BE2C (cell line): ENCODE measurements around the gene TERB1.

Experiments used
- DNase-seq: peaks from one replicate; pipeline ENCODE4 v3.0.0-alpha.2; 2020
- H3K27me3 ChIP-seq: fragments of 250-450 bp; sonication (Bioruptor Pico); 2 replicates; pipeline ENCODE4 v1.5.1; 2020; ENCODE audit warnings: mild to moderate bottlenecking
- H3K36me3 ChIP-seq: fragments of 250-450 bp; sonication (Bioruptor Pico); 2 replicates; pipeline ENCODE4 v1.5.1; 2020; ENCODE audit warnings: mild to moderate bottlenecking
- H3K4me1 ChIP-seq: fragments of 250-450 bp; sonication (Bioruptor Pico); 2 replicates; pipeline ENCODE4 v1.5.1; 2020
- H3K4me3 ChIP-seq: 2 replicates; pipeline ENCODE4 v1.5.1; 2011; ENCODE audit warnings: low read depth, low read length
- H3K9me3 ChIP-seq: fragments of 250-450 bp; sonication (Bioruptor Pico); 2 replicates; pipeline ENCODE4 v1.5.1; 2020
- TF ChIP-seq, protein P1 (sequence below): IDR thresholded peaks from 2 replicates; pipeline ENCODE4 v1.5.1; 2012; ENCODE audit warnings: mild to moderate bottlenecking, low read depth, low read length

Gene TERB1

DNA sequence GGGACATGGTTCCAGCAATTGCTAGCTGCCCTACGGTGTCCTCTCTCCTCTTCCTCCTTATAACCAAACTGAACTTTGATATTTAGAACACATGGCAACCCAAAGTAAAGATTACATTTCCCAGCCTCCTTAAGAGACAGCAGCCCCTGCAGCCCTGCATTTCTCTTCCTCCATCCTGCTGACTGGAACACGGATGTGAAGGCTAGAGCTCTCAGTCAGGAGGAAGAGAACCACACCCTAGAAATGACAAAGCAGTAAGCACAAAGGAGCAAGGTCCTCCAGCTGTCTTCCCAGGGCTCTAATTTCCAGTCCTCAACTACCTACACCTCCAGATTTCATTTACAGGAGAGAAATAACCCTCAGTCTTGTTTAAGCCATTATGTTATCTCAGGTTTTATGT lies 60.9 kb downstream of the TERB1 start:
- TF ChIP-seq, protein P1, sequence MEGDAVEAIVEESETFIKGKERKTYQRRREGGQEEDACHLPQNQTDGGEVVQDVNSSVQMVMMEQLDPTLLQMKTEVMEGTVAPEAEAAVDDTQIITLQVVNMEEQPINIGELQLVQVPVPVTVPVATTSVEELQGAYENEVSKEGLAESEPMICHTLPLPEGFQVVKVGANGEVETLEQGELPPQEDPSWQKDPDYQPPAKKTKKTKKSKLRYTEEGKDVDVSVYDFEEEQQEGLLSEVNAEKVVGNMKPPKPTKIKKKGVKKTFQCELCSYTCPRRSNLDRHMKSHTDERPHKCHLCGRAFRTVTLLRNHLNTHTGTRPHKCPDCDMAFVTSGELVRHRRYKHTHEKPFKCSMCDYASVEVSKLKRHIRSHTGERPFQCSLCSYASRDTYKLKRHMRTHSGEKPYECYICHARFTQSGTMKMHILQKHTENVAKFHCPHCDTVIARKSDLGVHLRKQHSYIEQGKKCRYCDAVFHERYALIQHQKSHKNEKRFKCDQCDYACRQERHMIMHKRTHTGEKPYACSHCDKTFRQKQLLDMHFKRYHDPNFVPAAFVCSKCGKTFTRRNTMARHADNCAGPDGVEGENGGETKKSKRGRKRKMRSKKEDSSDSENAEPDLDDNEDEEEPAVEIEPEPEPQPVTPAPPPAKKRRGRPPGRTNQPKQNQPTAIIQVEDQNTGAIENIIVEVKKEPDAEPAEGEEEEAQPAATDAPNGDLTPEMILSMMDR = no peak
- Histone ChIP-seq H3K9me3 (no peaks in the 10 kb centered on the region), H3K4me3 (no peak overlapping the region), H3K27me3 (no peaks in the 10 kb centered on the region), H3K36me3 (peaks cover 90% of the 10 kb centered on the region), H3K4me1 (peaks cover 20% of the 10 kb centered on the region)
- DNase-seq = no peak

DNA sequence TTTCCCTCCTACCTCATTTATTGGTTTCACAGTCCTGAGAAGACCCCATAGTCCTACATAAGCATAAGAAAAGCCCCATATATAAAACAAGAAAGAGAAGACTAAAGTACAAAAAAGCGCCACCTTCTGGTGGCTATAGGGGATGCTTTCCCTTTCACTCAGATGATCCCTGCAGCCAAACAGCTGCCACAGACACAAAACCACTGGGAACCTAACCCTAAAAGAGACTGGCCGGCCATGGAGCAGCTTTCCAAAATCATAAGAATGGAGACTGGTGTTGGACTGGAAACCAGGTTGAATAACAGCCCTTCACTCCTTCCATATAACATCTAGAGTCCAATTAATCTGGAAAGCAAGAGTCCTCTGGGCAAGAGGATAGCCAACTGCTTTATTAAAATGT lies 61.4 kb downstream of the TERB1 start:
- Histone ChIP-seq H3K36me3 (peaks cover 90% of the 10 kb centered on the region), H3K4me3 (no peak overlapping the region), H3K27me3 (no peaks in the 10 kb centered on the region), H3K4me1 (peaks cover 20% of the 10 kb centered on the region), H3K9me3 (no peaks in the 10 kb centered on the region)
- TF ChIP-seq, protein P1 = peak; percentile 81
- DNase-seq = peak; percentile 52

DNA sequence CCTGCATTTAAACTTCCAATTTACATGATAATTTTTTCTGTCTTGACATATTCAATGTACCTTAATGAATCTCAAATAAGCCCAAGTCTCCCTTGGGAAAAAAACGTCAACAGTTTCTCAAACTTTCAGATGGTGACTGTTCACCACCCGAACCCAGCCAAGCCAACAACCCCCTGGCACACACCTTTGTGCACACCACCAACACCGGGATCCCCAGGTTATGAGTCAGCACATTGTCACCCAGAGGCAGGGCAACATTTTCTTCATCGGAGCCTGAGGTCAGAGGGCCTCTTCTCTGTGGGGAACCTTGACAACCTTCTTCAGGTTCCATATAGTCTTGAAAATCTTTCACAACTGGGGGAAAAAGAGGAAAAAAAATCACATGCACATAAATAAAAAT lies 65.5 kb downstream of the TERB1 start:
- H3K4me3 ChIP-seq = no peak overlapping the region
- TF ChIP-seq, protein P1 = no peak
- no peaks in the 10 kb centered on the region for H3K27me3 ChIP-seq
- DNase-seq = no peak
- H3K4me1 ChIP-seq = peaks cover 9% of the 10 kb centered on the region
- peaks cover 88% of the 10 kb centered on the region for H3K36me3 ChIP-seq
- no peaks in the 10 kb centered on the region for H3K9me3 ChIP-seq

DNA sequence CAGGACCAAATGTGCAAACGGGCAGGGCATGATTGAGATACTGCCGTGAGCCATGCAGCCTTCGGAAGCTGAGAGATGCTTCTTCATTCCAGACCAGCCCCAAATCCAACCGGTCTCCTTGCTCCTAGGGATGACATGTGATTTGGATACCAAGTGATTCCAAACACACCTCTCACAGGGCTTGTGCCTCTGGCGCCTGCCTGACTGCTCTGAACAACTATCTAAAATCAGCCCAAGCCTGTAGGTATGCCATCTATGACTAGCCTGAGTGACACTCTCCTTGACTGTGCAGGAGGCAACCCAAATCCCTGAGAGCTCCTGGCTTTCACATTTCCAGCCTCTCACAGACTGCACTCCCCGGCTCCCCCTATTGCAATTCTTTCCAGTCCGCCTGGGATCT lies 70.3 kb downstream of the TERB1 start:
- Histone ChIP-seq H3K36me3 (peaks cover 91% of the 10 kb centered on the region), H3K27me3 (no peaks in the 10 kb centered on the region), H3K4me3 (no peak overlapping the region), H3K4me1 (no peaks in the 10 kb centered on the region), H3K9me3 (no peaks in the 10 kb centered on the region)
- DNase-seq = no peak
- TF ChIP-seq, protein P1 = no peak

DNA sequence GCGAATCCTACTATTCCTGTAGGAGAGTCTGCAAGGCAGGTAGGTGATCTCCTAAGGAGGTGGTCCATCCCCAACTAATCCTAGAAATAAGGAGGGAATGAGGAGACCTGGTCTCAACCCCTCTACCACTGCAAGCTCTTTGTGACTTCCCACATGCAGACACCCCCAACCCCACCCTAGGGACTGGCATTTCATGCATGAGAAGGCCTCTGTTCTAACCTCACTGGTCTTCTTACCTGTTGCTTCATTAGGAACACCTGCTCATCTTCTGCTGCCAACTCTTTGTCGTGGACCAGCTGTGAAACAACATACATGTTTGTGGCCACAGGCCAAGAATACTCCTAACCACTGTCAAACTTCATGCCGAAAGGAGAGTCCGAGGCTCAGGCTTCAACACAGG lies 72.6 kb downstream of the TERB1 start:
- Histone ChIP-seq H3K36me3 (peaks cover 94% of the 10 kb centered on the region), H3K4me1 (no peaks in the 10 kb centered on the region)

DNA sequence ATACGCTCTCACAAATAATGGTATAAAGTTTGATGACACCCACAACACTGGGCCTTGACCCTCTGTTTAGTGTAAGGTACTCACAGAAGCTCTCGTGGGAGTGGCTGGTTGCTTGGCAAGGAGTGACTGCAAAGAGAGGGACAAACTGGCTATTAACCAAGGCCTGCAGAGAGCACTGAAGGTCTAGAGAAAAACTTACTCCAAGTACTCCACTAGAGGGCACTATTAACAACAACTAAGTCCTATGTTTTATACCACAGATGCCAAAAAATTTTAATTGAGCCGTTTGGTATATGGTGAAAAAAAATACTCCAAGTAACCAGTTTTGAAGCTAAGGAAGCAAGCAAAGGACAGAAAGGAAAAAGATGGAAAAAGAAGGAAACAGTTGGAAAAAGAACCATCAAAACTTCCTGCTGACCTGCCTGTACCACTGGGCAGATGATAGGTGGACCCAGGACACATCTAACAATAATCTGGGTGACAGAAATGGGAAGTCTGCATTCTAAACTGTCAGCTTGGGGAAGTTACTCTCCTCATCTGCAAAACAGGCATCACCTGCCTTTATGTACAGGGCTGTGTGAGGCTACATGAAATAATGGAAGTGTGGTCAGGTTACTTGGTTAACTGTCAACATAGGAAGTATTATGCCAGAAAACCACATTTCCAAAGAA lies 73.1 kb downstream of the TERB1 start:
- peak; percentile 19 for DNase-seq
- peaks cover 92% of the 10 kb centered on the region for H3K36me3 ChIP-seq

More for the DNA sequence above, 72.6 kb downstream of the TERB1 start:
- TF ChIP-seq, protein P1 = no peak
- DNase-seq = no peak
- Histone ChIP-seq H3K9me3 (no peaks in the 10 kb centered on the region), H3K4me3 (no peak overlapping the region), H3K27me3 (no peaks in the 10 kb centered on the region)

More for the DNA sequence above, 73.1 kb downstream of the TERB1 start:
- Histone ChIP-seq H3K4me3 (no peak overlapping the region), H3K27me3 (no peaks in the 10 kb centered on the region), H3K9me3 (no peaks in the 10 kb centered on the region), H3K4me1 (no peaks in the 10 kb centered on the region)
- TF ChIP-seq, protein P1 = peak; percentile 67
